H9 (cell line): ENCODE results near the gene PARM1. TPM values are rescaled to one million over a fixed set of nuclear protein-coding genes. Genes with fewer than 3 reads are reported as not detected.

Source experiments
- DNase-seq: peaks from one replicate; pipeline ENCODE4 v3.0.0-alpha.2; 2017
- H2AFZ ChIP-seq: one replicate; pipeline ENCODE4 v1.6.1; 2013; ENCODE audit warnings: mild to moderate bottlenecking, low read length, control low read depth, moderate library complexity
- H2AK5ac ChIP-seq: 2 replicates; pipeline ENCODE4 v1.6.1; 2013; ENCODE audit warnings: low read length, control low read depth, mixed read lengths; ENCODE audit not compliant: insufficient read length
- H2BK120ac ChIP-seq: one replicate; pipeline ENCODE4 v1.6.1; 2013; ENCODE audit warnings: low read depth, mild to moderate bottlenecking, low read length, control low read depth, inconsistent platforms; ENCODE audit not compliant: poor library complexity, severe bottlenecking
- H2BK12ac ChIP-seq: 2 replicates; pipeline ENCODE4 v1.6.1; 2013; ENCODE audit warnings: low read length, control low read depth, mixed read lengths, low read depth; ENCODE audit not compliant: insufficient read length
- H2BK15ac ChIP-seq: 2 replicates; pipeline ENCODE4 v1.6.1; 2013; ENCODE audit warnings: low read depth, low read length, control low read depth
- H2BK20ac ChIP-seq: one replicate; pipeline ENCODE4 v1.6.1; 2013; ENCODE audit warnings: low read depth, mild to moderate bottlenecking, low read length, control low read depth, inconsistent platforms; ENCODE audit not compliant: poor library complexity, severe bottlenecking
- H2BK5ac ChIP-seq: 2 replicates; pipeline ENCODE4 v1.6.1; 2013; ENCODE audit warnings: low read length, control low read depth, mixed read lengths; ENCODE audit not compliant: insufficient read length
- H3K14ac ChIP-seq: 2 replicates; pipeline ENCODE4 v1.6.1; 2013; ENCODE audit warnings: low read length, control low read depth; ENCODE audit not compliant: insufficient read depth
- H3K18ac ChIP-seq: 2 replicates; pipeline ENCODE4 v1.6.1; 2013; ENCODE audit warnings: low read depth, mild to moderate bottlenecking, mixed read lengths, low read length, control low read depth; ENCODE audit not compliant: insufficient read length
- H3K23ac ChIP-seq: 2 replicates; pipeline ENCODE4 v1.6.1; 2013; ENCODE audit warnings: low read length, control low read depth, mixed read lengths, low read depth; ENCODE audit not compliant: insufficient read length
- H3K23me2 ChIP-seq: 2 replicates; pipeline ENCODE4 v1.6.1; 2013; ENCODE audit warnings: low read depth, mild to moderate bottlenecking, mixed read lengths, low read length, control low read depth; ENCODE audit not compliant: insufficient read length, poor library complexity, severe bottlenecking
- H3K27ac ChIP-seq: 2 replicates; pipeline ENCODE4 v1.5.1; 2013; ENCODE audit warnings: low read length, control low read depth, mixed read lengths, low read depth; ENCODE audit not compliant: insufficient read length
- H3K27me3 ChIP-seq: 2 replicates; pipeline ENCODE4 v1.6.1; 2013; ENCODE audit warnings: low read length, control low read depth, inconsistent platforms; ENCODE audit not compliant: insufficient read depth
- H3K4ac ChIP-seq: 2 replicates; pipeline ENCODE4 v1.6.1; 2013; ENCODE audit warnings: low read depth, mild to moderate bottlenecking, control low read depth, inconsistent platforms, low read length, moderate library complexity
- H3K4me1 ChIP-seq: 2 replicates; pipeline ENCODE4 v1.6.1; 2013; ENCODE audit warnings: low read length, control low read depth, inconsistent platforms; ENCODE audit not compliant: insufficient read depth
- H3K4me2 ChIP-seq: 2 replicates; pipeline ENCODE4 v1.6.1; 2013; ENCODE audit warnings: low read length, control low read depth, mixed read lengths; ENCODE audit not compliant: insufficient read length, insufficient read depth
- H3K56ac ChIP-seq: 2 replicates; pipeline ENCODE4 v1.6.1; 2013; ENCODE audit warnings: low read depth, mild to moderate bottlenecking, mixed read lengths, low read length, control low read depth; ENCODE audit not compliant: insufficient read length
- H3K79me1 ChIP-seq: 2 replicates; pipeline ENCODE4 v1.6.1; 2013; ENCODE audit warnings: low read depth, mild to moderate bottlenecking, moderate library complexity, low read length, control low read depth, inconsistent platforms; ENCODE audit not compliant: insufficient read depth, poor library complexity, severe bottlenecking
- H3K79me2 ChIP-seq: 2 replicates; pipeline ENCODE4 v1.6.1; 2013; ENCODE audit warnings: low read length, control low read depth, inconsistent platforms; ENCODE audit not compliant: insufficient read depth
- H3K9ac ChIP-seq: 2 replicates; pipeline ENCODE4 v1.6.1; 2013; ENCODE audit warnings: low read length, control low read depth, mixed read lengths; ENCODE audit not compliant: insufficient read length; ENCODE audit errors: extremely low read depth
- H3K9me3 ChIP-seq: one replicate; pipeline ENCODE4 v1.6.1; 2013; ENCODE audit warnings: low read depth, low read length, inconsistent platforms; ENCODE audit not compliant: control insufficient read depth
- H3T11ph ChIP-seq: one replicate; pipeline ENCODE4 v1.6.1; 2013; ENCODE audit warnings: mild to moderate bottlenecking, low read length, control low read depth, inconsistent platforms
- H4K20me1 ChIP-seq: one replicate; pipeline ENCODE4 v1.6.1; 2013; ENCODE audit not compliant: control insufficient read depth, insufficient read length, insufficient read depth
- H4K5ac ChIP-seq: 2 replicates; pipeline ENCODE4 v1.6.1; 2013; ENCODE audit warnings: low read depth, mild to moderate bottlenecking, mixed read lengths, low read length, control low read depth; ENCODE audit not compliant: insufficient read length
- H4K8ac ChIP-seq: replicated peaks from 2 replicates; pipeline ENCODE4 v1.6.1; 2013; ENCODE audit warnings: low read length, control low read depth, mixed read lengths, low read depth; ENCODE audit not compliant: insufficient read length
- H4K91ac ChIP-seq: 2 replicates; pipeline ENCODE4 v1.6.1; 2013; ENCODE audit warnings: low read depth, mild to moderate bottlenecking, moderate library complexity, mixed read lengths, low read length, control low read depth; ENCODE audit not compliant: insufficient read length
- H3K27ac Mint-ChIP-seq, 3 experiments: 2 replicates in 2 of 3; 3 replicates in 1 of 3; pipeline ENCODE4 v1.8.0; 2020 to 2021; ENCODE audit warnings: mixed read lengths in 3 of 3, mild to moderate bottlenecking in 1 of 3, moderate library complexity in 1 of 3
- H3K27me3 Mint-ChIP-seq: 2 replicates; pipeline ENCODE4 v1.8.0; 2021; ENCODE audit warnings: low read depth, mild to moderate bottlenecking, moderate library complexity, mixed read lengths
- H3K36me3 Mint-ChIP-seq, 3 experiments: 2 replicates in 2 of 3; 3 replicates in 1 of 3; pipeline ENCODE4 v1.8.0; 2020 to 2021; ENCODE audit warnings: low read depth in 3 of 3, mixed read lengths in 3 of 3; ENCODE audit not compliant: insufficient read depth in 1 of 3
- H3K4me1 Mint-ChIP-seq, 2 experiments: 2 replicates each; pipeline ENCODE4 v1.8.0; 2020; ENCODE audit warnings: mixed read lengths in 2 of 2
- H3K4me3 Mint-ChIP-seq, 2 experiments: 2 replicates in 1 of 2; 3 replicates in 1 of 2; pipeline ENCODE4 v1.8.0; 2020 to 2021; ENCODE audit warnings: mild to moderate bottlenecking in 2 of 2, mixed read lengths in 2 of 2, moderate library complexity in 1 of 2
- H3K9me3 Mint-ChIP-seq, 2 experiments: 2 replicates in 1 of 2; 3 replicates in 1 of 2; pipeline ENCODE4 v1.8.0; 2020; ENCODE audit warnings: mild to moderate bottlenecking in 2 of 2, mixed read lengths in 2 of 2, moderate library complexity in 1 of 2
- CTCF ChIP-seq: fragments of 200-600 bp; sonication (generic); conservative IDR thresholded peaks from 3 replicates; pipeline ENCODE4 v1.8.0; 2021; ENCODE audit warnings: antibody characterized with exemption, mild to moderate bottlenecking
- WGBS: extraction: QIAGEN DNeasy Blood & Tissue Kit; methylation state at CpG from one replicate; pipeline ENCODE4 v1.1.7; 2013; ENCODE audit warnings: missing lambda C conversion rate, low lambda C conversion rate, mixed read lengths; ENCODE audit not compliant: insufficient read length; ENCODE audit errors: extremely low coverage; 5-methylcytosine and 5-hydroxymethylcytosine counted together
- total RNA-seq: library from RNA; stranded (reverse); gene quantifications from 2 replicates; pipeline ENCODE4 v1.2.1, GENCODE V29; 2021

Gene PARM1
- total RNA-seq, 1 experiment from 2014 or later, result 2.0 TPM

- Histone ChIP-seq H3K27ac (no peak overlapping the region), H3K56ac (no peak overlapping the region), H3K9me3 (no peaks in the 10 kb centered on the region), H2BK120ac (no peak overlapping the region), H4K20me1 (no peaks in the 10 kb centered on the region), H3K27me3 (no peaks in the 10 kb centered on the region), H3K4ac (no peak overlapping the region), H4K91ac (no peak overlapping the region), H4K8ac (no peak overlapping the region), H2BK20ac (no peak overlapping the region), H2BK5ac (no peak overlapping the region), H4K5ac (no peak overlapping the region), H3K79me2 (no peaks in the 10 kb centered on the region), H3K4me2 (no peak overlapping the region), H3K18ac (no peak overlapping the region), H2BK12ac (no peak overlapping the region), H3K4me1 (no peaks in the 10 kb centered on the region), H2BK15ac (no peak overlapping the region), H3K23me2 (no peaks in the 10 kb centered on the region), H3K79me1 (no peaks in the 10 kb centered on the region), H2AK5ac (no peak overlapping the region), H3K23ac (no peak overlapping the region), H2AFZ (no peak overlapping the region), H3K9ac (no peak overlapping the region), H3T11ph (no peak overlapping the region), H3K14ac (no peak overlapping the region)
- H3K36me3 Mint-ChIP-seq, result no peaks in the 10 kb centered on the region
- no peaks in the 10 kb centered on the region for H3K9me3 Mint-ChIP-seq
- peaks cover 0 to 6% of the 10 kb centered on the region in 2 experiments; a peak in 1 of 4 replicates for H3K4me1 Mint-ChIP-seq
- TF ChIP-seq CTCF, result no peak
- H3K27me3 Mint-ChIP-seq, result no peaks in the 10 kb centered on the region; the same call in 1 of the 2 replicates
- no peak for DNase-seq
- no CpG with 5 or more reads among the region's 4 CpGs for WGBS
- no peak overlapping the region for H3K4me3 Mint-ChIP-seq
- no peak overlapping the region for H3K27ac Mint-ChIP-seq
Observed at GRCh38 chr4:75038376-75038775, 105.5 kb downstream of the PARM1 start.
